Activated naive CD4-positive, alpha-beta T cell treated with anti-CD3 and anti-CD28 coated beads, Interleukin-2, amount 50 U/mL, for 16 hours (primary cell): ENCODE measurements around the gene PDE12.

Experiments
- DNase-seq: peaks from one replicate; pipeline ENCODE4 v3.0.0-alpha.2; 2020

PDE12 gene

DNA sequence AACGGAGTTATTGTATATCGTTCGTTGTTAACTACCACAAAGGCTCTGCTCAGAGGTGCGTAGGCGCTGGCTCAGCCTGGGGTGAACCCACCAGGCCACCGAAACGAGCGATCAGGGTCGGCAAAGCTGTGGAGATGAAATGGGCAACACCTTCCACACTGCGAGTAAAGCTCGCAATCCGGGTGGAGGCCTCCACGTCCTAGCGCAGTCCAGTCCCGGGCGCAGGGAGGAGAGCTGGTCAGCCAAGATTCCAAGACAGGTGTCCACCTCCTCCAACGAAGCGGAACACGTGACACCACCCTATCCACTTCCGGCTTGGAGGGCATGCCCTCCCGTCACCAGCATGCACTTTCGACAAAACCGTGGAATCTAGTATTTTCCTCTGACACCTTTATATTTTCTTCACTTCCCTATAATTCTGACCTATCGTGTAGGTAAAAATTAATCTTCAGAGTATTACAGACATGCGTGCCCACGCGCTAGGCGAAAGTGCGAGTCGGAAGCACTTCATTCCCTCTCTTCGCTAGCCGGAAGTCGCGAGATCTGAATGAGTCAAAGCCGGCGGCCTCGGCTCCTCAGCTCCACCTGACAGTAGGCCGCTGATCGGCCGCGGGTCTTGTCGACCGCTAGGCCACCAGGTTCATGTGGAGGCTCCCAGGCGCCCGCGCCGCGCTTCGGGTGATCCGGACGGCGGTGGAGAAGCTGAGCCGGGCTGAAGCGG, at the start of gene PDE12:
TSS of gene PDE12 (plus strand) at position 537 of the 721 bp plus-strand sequence. CDS start at position 643, 106 bp downstream.
- DNase-seq = peak; percentile 83

DNA sequence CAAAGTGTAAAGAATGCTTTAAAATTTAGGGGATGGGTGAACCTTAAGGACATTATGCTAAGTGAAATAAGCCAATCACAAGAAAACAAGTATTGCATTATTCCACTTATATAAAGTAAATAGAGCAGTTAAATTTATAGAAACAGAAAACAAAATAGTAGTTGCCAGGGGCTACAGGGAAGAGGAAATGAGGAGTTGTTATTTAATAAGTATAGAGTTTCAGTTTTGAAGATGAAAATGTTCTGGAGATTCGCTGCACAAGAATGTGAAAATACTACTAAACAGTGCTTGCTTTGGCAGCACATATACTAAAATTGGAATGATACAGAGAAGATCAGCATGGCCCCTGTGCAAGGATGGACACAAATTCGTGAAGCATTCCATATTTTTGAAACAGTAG, 43.9 kb upstream of the PDE12 start:
- no peak for DNase-seq

- DNase-seq = no peak
Observed at GRCh38 chr3:57518276-57518915, 37.7 kb upstream of the PDE12 start.

GRCh38 chr3:57530071-57530608, 25.9 kb upstream of the PDE12 start:
- no peak for DNase-seq

GRCh38 chr3:57538465-57538864, 17.6 kb upstream of the PDE12 start:
- no peak for DNase-seq

DNA sequence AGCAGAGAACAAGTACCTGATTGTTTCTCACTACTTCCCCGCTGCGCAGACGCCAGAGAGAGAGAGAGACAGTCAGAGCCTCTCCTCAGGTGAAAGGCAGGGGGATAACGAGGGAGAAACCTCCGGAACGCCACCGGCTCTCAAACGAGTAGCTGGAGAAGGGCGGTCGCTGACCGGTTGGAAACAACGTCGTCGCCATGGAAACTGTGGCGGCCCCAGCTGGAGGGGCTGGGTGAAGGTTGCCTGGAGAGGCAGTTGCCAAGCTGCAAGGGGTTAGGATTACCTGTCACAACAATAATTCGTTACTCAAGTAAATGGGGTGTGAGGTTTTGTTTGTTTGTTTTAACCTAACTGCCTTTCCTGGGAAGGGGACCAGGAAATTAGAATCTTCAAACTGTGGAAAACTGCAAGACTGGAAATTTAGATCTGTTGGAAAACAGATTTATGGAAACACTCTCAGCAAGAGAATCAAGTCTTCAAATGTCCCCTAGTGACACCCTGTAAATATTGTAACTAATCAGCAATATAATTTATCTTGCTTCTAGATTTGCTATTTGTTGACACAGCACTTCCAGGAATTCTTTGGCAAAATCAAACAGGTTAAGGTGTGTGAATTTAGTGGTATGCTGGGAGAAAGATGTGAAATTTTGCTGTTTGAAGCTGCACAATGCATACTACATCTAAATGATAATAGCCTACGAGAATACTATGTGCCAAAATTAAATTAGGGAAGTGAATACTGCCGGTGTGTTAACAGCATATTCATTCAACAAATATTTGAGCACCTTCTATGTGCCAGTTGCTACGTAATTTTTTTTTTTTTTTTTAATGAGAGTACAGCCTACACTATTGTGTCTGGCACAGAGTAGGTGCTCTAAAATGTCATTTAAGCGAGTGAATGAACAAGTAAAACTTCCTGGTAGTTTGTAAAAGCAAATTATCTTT, 11.6 kb upstream of the PDE12 start, which contains the start of gene DNAH12:
TSS of gene DNAH12 (minus strand) at position 164 of the 945 bp plus-strand sequence. CDS start 1,474 bp downstream, outside the sequence.
- no peak for DNase-seq

- no peak for DNase-seq
Observed at GRCh38 chr3:57545636-57546268, 10.3 kb upstream of the PDE12 start.

GRCh38 chr3:57546616-57547015, 9.5 kb upstream of the PDE12 start:
- no peak for DNase-seq

DNA sequence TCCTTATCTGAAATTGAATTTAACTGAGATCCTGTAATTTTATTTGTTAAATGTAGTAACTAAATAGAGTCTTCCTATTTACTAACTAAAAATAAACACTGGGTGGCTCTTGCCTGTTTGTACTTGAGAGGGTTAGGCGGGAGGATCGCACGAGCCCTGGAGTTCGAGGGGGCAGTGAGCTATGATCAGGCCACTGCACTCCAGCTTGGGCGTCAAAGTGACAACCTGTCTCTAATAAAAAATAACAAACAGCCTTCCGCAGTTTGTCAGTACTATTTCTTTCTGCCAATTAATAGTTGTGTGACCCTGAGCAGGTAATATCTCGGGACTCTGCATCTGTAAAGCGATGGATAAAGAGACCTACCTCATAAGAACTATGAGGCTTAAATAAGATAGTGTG, 768 bp upstream of the PDE12 start:
- DNase-seq = no peak

GRCh38 chr3:57556459-57557084, 498 bp downstream of the PDE12 start:
- DNase-seq = peak; percentile 34

GRCh38 chr3:57557085-57557537, 1.0 kb downstream of the PDE12 start:
- peak; percentile 34 for DNase-seq

DNA sequence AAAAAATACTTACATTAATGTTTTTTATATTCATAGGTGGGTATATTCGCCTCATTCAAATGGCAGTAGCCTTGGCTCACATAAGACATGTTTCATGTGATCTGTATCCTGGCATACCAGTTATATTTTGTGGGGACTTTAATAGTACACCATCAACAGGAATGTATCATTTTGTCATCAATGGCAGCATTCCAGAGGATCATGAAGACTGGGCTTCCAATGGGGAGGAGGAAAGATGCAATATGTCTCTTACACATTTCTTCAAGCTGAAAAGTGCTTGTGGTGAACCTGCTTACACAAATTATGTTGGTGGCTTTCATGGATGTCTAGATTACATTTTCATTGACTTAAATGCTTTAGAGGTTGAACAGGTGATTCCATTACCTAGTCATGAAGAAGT, 3.5 kb downstream of the PDE12 start:
- DNase-seq = no peak

GRCh38 chr3:57569859-57570450, 13.9 kb downstream of the PDE12 start:
- no peak for DNase-seq

DNA sequence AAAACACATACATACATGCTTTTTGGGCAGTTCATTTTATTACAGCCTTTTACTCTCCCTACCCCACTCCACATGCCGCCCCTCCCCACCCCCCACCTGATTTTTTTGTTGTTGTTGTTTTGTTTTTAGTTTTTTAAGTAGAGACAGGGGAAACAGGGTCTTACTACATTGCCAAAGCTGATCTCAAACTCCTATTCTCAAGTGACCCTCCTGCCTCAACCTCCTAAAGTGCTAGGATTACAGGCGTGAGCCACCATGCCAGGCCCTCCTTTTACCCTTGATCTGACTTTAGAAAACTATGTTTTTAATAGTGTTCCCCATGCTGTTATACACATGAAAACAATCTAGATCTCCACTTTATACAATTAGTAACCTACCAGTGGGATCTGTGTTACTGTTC, 14.8 kb downstream of the PDE12 start:
- DNase-seq = no peak

DNA sequence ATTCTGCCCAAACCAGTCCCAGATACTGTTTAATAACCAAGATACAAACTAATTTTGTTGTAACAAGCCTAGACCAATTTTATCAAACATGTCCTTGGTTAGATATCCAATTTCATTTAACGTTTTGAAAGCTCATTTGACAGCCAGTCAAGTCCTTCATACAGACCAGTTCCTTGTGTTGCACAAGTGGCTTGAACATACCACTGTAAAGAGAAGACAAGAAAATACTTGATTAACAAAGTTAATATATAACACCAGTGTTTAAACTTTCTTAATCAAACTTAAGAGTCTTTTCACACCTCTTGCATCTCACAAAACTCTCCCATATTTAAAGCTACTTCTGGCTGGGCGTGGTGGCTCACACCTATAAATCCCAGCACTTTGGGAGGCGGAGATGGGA, 16.0 kb downstream of the PDE12 start:
- DNase-seq = no peak

DNA sequence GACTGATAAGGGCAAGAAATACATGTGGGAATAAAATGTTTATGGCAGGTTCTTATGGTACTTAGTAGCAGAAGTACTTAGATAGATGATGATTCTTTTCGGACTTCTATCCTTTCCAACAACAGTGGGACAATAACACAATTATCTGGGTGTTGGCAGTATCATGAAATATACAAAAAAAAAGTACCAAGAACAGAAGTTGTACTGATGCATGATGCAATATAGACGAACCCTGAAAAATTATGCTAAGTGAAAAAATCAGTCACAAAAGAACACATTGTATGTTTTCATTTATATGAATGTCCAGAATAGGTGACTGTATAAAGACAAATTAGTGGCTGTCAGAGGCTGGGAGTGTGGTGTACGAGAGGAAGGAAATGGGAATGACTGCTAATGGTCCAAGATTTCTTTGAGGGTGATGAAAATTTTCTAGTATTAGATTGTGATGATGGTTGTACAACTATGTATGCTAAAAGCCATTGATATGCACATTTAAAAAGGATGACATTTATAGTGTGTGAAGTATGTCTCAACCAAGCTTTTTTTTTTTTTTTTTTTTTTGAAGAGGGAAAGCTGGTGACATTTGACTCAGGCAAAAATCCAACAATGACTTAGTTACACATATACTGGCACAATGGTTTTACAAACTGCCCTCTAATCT, 20.0 kb downstream of the PDE12 start:
- no peak for DNase-seq

DNA sequence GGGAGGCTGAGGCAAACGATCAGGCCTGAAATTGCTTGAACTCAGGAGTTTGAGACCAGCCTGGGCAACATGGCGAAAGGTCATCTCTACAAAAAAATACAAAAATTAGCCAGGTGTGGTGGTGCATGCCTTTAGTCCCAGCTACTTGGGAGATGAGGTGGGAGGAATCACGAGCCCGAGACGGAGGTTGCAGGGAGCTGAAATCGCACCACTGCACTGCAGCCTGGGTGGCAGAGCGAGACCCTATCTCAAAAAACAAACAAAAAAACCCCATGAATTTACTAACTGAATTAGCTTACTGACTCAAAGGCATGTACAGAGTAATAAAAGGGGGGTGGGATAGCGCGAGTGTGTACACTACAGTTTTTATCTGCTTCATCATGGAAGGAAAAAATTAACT, 21.7 kb downstream of the PDE12 start:
- DNase-seq = no peak

GRCh38 chr3:57582474-57583168, 26.5 kb downstream of the PDE12 start:
- DNase-seq = no peak

GRCh38 chr3:57583544-57583943, 27.5 kb downstream of the PDE12 start:
- no peak for DNase-seq

DNA sequence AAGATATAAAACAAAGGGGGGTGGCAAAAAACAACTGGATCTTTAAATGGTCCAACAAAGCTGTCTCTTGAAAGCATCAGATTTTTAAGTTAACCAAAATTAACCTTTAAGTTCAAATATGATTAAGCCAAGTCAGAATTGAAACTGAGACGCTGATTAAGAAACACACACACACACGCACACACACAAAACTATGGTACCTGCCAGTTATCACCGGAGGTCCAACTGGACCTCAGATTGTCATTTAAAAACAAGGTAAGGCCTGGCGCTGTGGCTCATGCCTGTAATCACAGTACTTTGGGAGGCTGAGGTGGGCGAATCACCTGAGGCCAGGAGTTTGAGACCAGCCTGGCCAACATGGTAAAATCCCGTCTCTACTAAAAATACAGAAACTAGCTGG, 30.7 kb downstream of the PDE12 start:
- no peak for DNase-seq
